PC-3 (cell line): ENCODE data around the gene ABCG2.

Experiments used
- EZH2 ChIP-seq: fragments of 300-600 bp; sonication (generic); IDR thresholded peaks from one replicate; pipeline ENCODE4 v1.6.1; 2017; ENCODE audit warnings: antibody characterized with exemption, mild to moderate bottlenecking, low read length; ENCODE audit not compliant: unreplicated experiment
- EZH2phosphoT487 ChIP-seq: fragments of 300-600 bp; sonication (generic); IDR thresholded peaks from 2 replicates; pipeline ENCODE4 v1.6.1; 2018; ENCODE audit warnings: mild to moderate bottlenecking, antibody characterized with exemption, low read length, borderline replicate concordance
- TF ChIP-seq, protein P1 (sequence below): fragments of 300-600 bp; sonication (generic); conservative IDR thresholded peaks from 2 replicates; pipeline ENCODE4 v1.5.1; 2017; ENCODE audit warnings: antibody characterized with exemption, low read depth, mild to moderate bottlenecking, low read length

- TF ChIP-seq EZH2phosphoT487 (no peak), EZH2 (no peak)
- TF ChIP-seq, protein P1, sequence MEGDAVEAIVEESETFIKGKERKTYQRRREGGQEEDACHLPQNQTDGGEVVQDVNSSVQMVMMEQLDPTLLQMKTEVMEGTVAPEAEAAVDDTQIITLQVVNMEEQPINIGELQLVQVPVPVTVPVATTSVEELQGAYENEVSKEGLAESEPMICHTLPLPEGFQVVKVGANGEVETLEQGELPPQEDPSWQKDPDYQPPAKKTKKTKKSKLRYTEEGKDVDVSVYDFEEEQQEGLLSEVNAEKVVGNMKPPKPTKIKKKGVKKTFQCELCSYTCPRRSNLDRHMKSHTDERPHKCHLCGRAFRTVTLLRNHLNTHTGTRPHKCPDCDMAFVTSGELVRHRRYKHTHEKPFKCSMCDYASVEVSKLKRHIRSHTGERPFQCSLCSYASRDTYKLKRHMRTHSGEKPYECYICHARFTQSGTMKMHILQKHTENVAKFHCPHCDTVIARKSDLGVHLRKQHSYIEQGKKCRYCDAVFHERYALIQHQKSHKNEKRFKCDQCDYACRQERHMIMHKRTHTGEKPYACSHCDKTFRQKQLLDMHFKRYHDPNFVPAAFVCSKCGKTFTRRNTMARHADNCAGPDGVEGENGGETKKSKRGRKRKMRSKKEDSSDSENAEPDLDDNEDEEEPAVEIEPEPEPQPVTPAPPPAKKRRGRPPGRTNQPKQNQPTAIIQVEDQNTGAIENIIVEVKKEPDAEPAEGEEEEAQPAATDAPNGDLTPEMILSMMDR, result no peak
These were observed 117.7 kb downstream of the ABCG2 start for GRCh38 chr4:88040707-88041106.
